NCI-H69 (cell line): ENCODE data around the gene NUP214.
"Not testable (repeated sequence)": the region's sequence is repeated elsewhere in the genome, so short reads cannot be mapped to it uniquely, and the experiment has no call there.

Experiments used
- DNase-seq: peaks from one replicate; lab custom pipeline; 2025; lab: John Stamatoyannopoulos, UW

The NUP214 gene

DNA sequence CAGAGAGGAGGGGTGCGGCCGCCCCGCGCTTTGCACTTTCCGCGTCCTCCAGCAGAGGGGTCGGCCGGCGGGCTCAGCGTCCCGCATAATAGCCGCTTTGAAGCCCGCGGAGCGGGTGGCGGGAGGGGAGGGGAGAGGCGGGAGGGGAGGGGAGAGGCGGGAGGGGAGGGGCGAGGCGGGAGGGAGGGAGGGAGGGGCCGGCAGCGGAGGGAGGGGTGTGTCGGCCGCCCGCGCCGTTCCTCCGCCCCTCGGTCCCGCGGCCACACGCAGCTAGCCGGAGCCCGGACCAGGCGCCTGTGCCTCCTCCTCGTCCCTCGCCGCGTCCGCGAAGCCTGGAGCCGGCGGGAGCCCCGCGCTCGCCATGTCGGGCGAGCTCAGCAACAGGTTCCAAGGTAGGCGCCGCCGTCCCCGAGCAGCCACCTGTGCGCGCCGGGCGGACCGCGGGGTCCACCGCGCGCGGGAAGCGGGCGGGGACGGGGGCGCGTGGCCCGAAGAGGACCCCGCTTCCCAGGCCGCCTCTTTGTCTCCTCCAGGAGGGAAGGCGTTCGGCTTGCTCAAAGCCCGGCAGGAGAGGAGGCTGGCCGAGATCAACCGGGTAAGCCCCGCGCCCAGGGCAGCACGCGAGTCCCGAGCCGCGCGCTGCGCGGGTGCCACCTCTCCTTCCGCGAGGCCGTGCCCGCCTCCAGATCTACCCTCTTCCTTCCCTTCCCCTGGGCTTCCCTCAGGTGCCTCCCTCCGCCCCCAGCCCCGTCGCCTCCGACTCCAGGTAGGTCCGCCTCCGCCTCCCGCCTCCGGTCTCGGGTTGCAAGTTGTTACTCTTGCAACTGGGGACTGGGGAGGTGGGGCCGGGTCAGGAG is 28.9 kb upstream of the NUP214 start, which contains the start of gene AIF1L:
Gene AIF1L (plus strand): TSS at position 263 of the 857 bp plus-strand sequence. CDS start 99 bp downstream, at position 362.
- DNase-seq = peak; percentile 89

DNA sequence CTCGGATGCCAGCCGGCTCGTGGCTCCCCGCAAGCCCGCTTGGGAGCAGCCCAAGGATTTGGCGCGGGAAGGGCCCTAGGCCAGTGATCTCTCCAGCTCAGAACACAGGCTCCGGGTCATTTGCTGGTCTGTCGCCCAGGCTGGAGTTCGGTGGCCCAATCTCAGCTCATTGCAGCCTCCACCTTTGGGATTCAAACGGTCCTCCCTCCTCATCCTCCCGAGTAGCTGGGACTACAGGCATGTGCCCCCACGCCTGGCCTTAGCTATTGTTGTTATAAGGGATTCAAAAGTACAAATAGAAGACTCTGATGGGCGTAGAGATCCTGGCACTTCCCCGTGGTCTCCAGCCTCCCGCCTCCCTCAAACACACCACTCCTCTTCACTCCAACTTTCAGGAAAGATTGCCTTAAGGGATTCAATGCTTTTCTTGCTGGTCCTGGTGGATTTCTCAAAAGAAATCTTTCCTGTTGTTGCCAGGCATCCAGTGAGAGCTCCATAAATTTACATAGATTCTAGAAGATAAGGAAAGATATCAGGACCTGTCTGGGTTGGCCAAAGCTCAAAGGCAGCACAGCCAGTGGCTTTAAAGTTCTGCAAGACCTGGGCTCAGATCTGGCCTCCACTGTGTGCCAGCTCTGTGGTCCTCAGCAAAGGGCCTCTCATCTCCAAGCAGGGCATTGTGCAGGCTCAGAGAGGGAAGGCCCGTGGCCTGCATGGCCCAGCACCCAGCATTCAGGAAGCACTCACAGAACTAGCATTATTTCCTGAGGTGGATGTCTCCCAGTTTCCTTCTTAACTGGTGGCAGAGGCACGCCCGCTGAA is 28.0 kb upstream of the NUP214 start:
- no peak for DNase-seq

DNA sequence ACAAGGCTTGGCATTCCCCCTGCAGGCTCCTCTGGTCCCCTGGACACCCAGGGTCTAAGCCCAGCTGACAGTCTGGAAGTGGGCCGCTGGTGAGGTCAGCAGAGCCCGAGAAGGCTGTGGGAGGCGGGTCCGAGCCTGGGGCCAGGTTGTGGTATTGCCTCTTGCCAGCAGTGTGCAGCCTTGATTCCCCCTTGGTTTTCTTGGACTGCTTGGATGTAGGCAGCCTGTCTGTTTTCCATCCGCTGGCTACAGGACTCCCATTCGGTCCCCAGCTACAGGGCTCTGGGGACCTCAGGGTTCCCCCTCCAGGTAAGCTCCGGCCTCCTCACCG is 27.5 kb upstream of the NUP214 start:
- DNase-seq = no peak

DNA sequence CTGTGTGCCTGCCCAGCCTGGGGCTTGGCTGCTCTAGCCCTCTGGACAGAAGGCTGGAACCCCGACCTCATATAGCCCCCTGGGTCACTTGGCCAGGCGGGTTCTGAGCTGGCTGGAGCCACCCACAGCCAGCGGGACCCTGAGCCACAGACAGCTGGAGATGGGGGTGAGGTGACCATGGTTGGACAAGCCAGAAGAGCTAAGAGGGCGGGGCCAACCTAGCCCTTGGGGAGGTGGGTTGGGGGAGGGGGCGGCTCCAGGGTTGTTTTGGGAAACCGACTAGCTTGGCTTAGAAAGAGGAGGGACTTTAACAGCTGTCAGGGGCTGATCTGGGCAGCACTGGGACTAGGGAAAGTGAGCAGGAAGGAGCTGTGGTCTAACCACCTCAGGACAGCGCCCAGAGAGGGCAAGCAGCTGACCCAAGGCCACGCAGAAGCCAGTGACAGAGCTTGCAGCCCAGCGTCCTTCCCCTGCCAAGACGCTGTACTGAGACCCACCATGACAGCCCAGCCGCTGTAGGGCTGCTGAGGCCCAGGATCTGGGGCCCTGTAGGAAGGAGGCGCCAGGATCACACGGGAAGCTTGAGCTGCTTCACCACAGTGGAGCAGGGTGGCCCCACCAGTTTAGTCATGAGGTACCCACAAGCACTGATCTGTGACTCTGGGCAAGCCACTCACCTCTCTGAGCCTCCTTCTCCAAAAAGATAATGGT is 26.8 kb upstream of the NUP214 start:
- DNase-seq = no peak

DNA sequence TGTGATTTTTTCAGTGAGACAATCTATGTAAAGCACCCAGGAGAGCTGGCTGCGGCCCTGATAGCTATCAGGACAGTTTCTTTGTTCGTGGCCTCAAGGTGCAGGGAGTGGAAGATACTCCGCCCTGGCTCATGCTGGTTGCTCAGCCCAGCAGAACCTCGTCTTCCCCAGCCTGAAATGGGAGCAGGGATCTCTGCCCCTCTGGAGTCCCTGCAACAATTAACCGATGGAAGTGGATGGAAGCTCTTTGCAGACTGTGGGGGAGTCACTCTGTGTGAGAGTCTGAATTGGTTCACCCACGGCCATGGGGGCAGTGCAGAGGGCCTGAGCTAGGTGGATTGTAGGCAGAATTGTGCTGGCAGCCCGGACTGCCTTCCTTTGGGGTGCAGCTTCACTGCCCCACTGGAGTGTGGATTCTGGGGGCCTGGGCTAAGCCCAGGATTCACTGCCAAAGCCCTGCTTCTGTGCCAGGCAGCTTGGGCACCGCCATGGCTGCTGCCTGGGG is 26.2 kb upstream of the NUP214 start:
- no peak for DNase-seq

DNA sequence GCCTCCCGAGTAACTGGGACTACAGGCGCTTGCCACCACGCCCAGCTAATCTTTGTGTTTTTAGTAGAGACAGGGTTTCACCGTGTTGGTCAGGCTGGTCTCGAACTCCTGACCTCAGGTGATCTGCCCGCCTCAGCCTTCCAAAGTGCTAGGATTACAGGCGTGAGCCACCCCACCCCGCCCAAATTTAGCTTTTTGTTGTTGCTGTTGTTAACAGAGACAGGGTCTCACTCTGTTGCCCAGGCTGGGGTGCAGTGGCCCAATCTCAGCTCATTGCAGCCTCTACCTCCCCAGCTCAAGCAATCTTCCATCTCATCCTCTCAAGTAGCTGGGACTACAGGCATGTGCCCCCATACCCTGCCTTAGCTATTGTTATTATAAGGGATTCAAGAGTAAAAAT is 25.5 kb upstream of the NUP214 start:
- DNase-seq = not testable (repeated sequence)

DNA sequence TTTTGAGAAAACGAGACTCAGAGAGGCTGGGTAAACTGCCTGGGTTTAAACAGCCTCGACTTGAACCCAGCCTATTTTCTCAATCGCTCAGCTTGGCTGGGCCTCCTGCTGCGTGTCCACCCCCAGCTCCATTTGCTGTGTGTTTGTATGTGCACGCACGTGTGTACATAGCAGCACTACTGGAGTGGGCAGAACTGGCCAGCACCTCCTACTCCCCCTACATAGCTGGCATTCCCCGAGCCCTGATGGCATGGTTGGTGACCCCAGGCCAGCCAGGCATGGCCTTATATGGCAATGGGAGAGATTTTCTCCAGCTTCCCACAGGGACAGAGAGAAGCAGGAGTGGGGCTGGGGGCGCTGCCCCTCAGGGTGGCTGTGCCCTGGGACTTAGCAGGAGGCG is 24.9 kb upstream of the NUP214 start:
- DNase-seq = no peak

DNA sequence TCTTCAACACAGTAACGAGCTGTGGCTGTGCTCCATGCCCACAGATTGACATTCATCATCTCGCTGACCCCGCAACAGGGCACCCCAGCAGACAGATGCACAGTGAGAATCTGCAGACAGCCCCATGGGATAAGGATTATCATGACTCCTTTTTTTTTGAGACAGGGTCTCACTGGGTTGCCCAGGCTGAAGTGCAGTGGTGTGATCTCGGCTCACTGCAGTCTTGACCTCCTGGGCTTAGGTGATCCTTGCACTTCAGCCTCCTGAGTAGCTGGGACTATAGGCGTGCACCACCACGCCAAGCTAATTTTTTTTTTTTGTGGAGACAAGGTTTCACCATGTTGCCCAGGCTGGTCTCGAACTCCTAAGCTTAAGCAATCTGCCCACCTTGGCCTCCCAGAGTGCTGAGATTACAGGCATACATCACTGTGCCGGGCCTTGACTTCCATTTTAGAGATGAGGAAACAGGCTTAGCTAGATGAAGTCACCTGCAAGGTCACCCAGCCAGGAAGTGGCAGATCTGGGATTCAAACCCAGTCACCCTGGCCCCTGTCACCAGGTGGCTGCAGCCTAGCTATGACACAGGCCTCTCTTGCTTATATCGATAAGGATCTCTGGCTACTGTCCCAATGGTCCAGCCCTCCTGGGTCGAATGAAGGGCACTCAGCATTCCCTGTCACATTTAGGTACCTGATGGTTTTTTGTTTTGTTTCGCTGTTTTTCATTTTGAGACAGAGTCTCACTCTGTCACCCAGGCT is 24.0 kb upstream of the NUP214 start:
- no peak for DNase-seq

DNA sequence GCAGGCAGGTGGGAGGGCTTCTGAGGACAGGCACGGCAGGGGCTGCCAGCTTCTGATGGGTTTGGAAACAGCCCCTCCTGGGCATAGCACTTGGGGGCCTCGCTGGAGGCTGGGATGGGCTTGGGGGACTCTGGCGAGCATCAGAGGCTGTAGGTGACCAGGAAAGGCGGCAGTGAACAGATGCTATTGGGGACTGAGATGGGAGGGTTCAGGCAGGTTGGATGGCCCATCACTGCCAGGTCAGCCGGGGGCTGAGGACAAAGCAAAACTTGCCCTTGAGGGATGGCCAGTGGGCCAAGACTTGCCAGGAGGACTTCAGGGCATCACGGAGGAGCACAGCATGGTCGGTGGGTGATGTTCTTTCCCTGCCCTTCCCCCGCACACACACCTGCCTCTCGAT is 22.4 kb upstream of the NUP214 start:
- DNase-seq = no peak

DNA sequence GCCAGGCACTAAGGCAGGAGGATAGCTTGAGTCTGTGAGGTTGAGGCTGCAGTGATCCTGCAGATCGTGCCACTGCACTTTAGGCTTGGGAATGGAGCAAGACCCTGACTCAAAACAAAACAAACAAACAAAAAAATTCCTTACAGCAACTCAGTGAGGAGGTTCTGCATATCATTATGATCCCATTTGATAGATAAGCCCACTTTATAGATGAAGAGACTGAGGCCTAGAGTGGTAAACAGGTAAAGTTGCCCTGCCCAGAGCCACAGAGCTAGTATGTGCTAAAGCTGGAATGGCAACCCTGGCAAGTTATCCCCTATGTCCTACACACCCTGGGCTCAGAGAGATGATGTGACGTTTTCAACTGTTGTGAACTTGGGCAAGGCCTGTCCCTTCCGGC is 21.9 kb upstream of the NUP214 start:
- DNase-seq = no peak

DNA sequence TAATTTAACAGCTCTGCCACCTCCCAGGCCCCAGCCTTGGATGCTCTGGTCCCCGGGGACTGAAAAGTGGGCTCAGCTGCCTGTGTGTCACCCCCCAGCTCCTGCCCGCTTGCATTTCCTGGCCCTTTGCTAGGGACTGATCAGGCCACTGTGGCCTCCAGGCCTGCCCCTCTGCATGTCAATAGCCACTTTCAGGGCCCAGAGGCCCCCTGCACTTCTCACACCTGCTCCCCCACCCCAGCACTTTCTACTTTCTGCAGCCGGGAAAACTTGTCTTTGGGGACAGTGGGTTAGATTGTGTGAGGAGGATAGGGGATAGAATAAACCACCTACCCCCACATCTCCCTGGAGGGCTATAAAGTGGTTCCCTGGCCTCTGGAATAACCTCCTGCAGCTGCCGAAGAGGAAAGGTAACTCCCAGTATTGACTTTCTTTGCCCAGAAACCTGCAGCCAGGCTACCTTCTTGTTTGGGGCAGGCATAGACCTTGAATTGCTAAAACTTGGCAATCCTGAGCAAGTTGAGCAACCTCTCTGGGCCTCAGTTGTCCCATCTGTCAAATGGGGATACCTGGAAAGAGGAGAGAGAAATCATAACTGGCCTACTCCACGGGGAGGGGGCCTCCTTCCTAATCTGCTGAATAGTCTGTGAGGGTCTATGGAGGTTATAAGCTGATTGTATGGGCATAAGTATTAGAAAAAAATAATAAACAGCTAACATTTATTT is 21.2 kb upstream of the NUP214 start:
- no peak for DNase-seq

DNA sequence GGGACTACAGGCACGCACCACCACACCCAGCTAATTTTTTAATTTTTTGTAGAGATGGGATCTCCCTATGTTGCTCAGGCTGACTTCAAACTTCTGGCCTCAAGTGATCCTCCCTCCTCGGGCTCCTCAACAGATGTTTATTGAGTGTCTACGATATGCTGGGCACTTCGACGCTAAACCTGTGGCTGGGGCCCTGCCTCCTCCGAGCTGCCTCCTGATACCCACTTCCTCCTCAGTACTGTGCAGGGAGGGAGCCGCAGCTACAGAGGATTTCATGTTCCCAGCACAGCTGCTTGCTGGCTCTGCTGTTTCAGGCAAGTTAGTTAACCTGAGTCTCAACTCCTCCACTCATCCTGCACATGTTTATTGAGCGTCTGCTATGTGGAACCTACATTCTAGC is 19.4 kb upstream of the NUP214 start:
- DNase-seq = no peak

DNA sequence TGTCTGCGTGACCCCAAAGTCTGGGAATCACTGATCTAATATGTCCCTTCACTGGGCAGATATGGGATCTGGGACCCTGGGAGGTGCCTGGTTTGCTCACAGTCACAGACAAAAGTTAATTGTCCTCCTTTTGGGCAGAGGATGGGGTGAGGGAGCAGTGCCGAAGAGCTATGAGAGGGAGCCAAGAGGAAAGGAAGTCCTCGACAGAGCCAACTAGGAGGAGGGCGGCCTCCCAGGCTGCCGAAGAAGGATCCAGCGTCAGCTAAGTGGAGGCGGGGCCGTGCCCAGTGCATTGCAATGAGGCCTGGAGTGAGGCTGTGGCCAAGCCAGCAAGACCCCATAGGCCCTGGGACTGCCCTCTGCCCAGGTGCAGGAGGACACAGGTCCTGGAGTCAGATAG is 17.6 kb upstream of the NUP214 start:
- no peak for DNase-seq

DNA sequence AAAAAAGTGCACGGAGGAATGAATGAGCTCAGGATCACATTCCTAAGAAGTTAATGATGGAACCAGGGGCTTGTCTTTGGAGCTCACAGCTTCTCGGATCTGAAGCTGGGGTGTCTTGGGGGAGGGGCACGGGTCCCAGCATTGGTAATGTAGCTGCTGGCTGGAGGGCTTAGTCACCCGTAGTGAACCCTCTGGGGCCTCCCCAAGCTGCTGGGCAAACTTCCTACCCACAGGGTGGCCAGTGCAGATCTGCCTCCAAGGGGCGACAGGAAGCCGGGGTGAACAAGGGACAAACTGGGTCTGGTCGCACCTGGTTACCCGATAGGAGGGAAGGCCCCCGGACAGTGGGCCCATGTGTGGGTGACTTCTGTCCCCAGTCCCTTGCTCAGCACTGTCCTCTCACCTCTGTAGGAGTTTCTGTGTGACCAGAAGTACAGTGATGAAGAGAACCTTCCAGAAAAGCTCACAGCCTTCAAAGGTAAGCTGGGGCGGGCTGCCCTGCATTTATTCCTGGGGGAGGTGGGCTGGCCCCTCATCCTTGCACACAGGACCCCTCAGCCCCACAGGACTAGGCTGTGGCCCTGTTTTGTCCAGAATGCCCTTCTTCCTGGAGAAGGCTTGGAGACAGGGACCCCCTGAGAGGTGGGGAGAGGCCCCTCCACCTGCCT is 14.1 kb upstream of the NUP214 start:
- DNase-seq = no peak

DNA sequence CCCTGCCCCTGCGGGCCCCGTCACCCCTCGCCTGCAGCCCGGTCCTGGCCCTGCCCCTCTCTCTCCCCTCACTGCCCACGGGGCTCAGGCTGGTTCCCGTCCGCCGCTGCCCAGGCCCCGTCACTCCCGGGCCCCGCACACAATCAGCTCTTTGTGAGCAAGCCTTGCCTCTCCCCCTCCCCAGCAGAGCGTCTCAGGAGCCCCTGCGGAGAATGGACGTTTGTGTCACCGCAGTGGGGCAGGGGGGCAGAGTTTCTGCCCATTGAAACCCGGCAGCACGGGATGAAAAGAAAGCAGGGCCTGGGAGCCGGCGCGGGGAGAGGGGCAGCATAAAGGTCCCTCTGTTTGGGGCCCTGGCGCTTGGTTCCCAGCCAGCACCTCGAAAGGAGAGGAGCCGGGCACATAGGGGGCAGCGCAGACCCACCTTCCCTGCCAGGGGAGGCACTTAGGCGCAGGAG is 13.5 kb upstream of the NUP214 start:
- no peak for DNase-seq

DNA sequence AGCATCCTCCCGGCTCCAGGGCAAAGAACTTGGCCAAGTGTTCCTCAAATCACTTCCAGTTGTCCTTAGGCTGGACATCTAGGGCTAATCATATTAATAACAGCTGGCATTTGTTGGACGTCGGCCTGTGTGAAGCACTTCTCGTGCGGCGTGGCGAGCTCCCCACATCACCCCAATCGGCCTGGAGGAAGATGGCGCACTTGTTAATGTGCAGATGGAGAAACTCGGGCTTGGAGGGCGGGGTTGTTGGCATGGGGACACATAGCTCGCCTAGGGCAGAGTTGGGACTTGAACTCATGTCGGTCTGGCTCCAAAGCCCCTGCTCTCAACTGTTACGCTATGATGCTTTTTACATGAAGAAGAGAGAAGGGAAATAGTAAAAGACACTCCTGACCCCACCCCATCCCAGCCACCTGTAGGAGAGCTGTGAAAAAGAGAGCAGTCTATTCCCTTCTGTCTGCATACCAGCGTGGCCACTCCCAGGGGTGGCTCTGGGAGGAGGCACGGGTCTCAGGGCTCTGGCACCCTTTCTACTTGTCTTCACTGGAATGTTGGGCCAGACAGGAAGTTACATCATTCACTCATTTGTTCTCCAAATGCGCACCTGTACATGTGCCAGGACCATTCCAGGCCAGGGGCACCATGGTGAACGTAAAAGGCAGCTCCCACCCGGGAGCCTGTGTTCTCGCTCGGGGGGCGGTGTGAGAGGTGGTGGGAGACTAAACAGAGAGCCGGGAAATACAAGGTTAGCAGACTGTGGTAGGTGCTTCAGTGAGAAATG is 12.8 kb upstream of the NUP214 start:
- no peak for DNase-seq

DNA sequence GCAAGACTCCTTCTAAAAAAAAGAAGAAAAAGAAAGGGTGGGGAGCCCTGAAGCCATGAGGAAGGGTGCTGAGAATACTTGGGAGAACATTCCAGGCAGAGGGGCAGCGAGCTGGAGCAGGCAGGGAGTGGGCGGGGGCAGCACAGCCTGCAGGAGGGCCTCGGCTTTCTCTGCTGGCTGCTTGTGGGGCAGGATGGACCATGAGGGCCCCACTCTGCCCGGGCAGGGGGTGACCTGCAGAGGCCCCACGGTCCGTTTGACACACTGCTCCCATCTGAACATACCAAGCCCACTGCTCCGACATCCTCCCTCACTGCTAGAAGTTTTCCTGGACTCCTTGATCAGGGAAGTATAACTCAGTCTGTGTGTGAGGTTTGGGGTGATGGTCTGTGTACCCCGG is 11.7 kb upstream of the NUP214 start:
- DNase-seq = no peak

DNA sequence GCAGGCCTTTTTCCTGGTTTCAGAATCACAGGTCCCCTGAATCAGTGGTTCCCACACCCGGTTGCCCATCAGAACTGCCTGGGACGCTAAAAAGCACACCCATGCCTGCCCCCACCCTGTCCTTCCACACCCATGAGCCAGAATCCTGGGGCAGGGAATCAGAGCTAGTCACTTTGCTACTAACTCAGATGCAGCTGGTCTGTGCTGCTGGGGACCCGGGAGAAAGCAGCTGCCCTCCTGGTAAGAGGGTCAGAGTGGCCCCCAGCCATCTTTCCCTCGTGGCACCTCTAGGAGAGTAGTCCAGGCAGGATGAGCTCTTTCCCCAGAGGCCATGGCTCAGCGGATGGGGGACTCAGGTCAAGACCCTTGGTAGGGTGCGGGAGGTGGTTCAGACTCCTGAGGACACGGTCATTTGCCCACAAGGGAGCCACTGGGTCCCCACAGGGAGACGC is 11.3 kb upstream of the NUP214 start:
- DNase-seq = no peak

DNA sequence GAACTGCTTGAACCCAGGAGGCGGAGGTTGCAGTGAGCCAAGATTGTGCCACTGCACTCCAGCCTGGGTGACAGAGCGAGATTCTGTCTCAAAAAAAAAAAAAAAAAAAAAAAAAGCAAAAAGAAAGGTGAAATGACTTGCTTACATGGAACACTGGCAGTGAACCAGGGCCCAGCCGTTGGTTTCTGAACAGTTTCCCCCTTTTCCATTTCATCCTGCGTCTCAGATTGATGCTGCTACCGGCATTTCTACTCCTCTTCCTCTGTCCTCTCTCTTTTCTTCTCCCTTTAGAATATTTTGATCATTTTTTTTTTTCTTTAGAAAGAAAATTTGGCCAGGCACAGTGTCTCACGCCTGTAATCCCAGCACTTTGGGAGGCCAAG is 10.0 kb upstream of the NUP214 start:
- not testable (repeated sequence) for DNase-seq
